WI38 (cell line): ENCODE measurements around the gene FGF9.
A peak's percentile ranks its signal among the peaks of the same experiment; 100 is the strongest.

ENCODE experiments used
- H3K4me3 ChIP-seq: 2 replicates; pipeline ENCODE4 v1.5.1; 2011; ENCODE audit warnings: low read depth, mild to moderate bottlenecking, control low read depth, low read length
- CTCF ChIP-seq: IDR thresholded peaks from 2 replicates; pipeline ENCODE4 v1.5.1; 2012; ENCODE audit warnings: low read depth, mild to moderate bottlenecking, control low read depth, low read length

Gene FGF9

GRCh38 chr13:21639561-21639960 is 31.3 kb upstream of the FGF9 start:
- H3K4me3 ChIP-seq, result no peak overlapping the region
- TF ChIP-seq CTCF, result no peak

- no peak overlapping the region for H3K4me3 ChIP-seq
- no peak for TF ChIP-seq CTCF
Measured at GRCh38 chr13:21641629-21642028, 29.2 kb upstream of the FGF9 start.

DNA sequence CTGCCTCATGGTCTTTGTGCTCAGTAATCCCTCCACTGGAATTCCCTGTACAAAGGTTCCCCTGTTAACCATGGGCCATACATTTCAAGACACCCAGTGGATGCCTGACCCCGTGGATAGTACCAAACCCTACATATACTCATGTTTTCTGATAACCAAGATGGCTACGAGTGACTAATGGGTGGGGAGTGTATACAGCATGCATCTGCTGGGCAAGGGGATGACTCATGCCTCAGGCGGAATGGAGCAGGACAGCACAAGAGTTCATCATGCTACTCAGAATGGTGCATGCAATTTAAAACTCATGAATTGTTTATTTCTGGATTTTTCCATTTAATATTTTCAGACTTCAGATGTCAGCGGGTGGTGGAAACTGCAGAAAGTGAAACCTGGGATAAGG is 13.3 kb upstream of the FGF9 start:
- no peak for TF ChIP-seq CTCF
- H3K4me3 ChIP-seq, result 0 out of 2 replicates have a peak overlapping the region, but pooled peaks have one; percentile 27

DNA sequence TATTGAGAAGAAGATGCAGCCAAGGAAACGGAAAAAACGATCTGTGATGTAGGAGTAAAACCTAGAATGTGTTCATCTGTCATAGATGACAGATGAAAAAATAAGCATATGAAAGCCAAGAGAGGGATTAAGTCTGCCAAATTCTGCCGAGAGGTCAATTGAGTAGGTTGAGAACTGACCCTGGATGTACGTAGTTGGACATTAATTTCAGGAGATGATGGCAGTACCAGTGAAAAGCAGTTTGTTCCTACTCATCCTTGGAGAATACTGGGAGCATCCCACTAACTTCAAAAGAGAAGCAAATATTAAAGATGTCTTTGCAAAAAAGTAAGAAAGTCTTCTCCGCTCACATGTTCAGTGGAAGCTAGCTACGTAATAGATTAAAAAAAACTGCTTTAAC is 11.8 kb upstream of the FGF9 start:
- TF ChIP-seq CTCF, result no peak
- no peak overlapping the region for H3K4me3 ChIP-seq

DNA sequence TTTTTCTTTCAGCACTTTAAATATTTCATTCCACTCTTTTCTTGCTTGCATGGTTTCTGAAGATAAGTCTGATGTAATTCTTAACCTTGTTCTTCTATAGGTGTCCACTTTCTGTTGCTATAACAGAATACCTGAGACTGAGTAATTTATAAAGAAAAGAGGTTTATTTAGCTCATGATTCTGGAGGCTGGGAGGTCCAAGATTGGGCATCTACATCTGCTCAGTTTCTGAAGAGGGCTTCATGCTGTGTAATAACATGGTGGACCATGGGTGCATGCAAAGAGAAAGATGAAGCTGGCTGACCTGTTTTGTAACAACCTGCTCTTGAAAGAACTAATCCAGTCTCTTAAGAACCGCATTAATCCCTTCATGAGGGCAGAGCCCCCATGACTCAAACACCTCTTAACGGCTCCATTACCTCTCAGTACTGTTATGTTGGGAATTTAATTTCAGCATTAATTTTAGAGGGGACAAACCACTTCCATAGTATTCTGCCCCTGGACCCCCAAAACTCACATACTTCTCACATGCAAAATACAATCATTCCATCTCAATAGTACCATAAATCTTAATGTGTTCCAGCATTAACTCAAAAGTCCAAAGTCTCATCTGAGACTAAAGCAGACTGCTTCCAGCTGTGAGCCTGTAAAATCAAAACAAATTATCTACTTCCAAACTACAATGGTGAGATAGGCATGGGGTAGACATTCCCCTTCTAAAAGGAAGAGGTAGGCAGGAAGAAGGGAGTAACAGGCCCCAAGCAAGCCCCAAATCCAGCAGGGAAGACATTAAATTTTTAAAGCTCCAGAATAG is 9.6 kb upstream of the FGF9 start:
- no peak for TF ChIP-seq CTCF
- H3K4me3 ChIP-seq, result no peak overlapping the region

- no peak overlapping the region for H3K4me3 ChIP-seq
Measured at GRCh38 chr13:21663197-21663596, 7.7 kb upstream of the FGF9 start.

More at GRCh38 chr13:21663197-21663596, 7.7 kb upstream of the FGF9 start:
- TF ChIP-seq CTCF, result no peak
